Glomerular endothelial cell (primary cell): ENCODE measurements around the gene GSTM3. TPM values are rescaled to one million over a fixed set of nuclear protein-coding genes. Genes with fewer than 3 reads are reported as not detected.
A peak's percentile ranks its signal among the peaks of the same experiment; 100 is the strongest.
"Not testable (repeated sequence)": the region's sequence is repeated elsewhere in the genome, so short reads cannot be mapped to it uniquely, and the experiment has no call there.

Experiments
- DNase-seq: peaks from one replicate; pipeline ENCODE4 v3.0.0-alpha.2; 2011; ENCODE audit warnings: low read depth, low spot score; ENCODE audit errors: extremely low read depth
- total RNA-seq: library from RNA; depleted of rRNA; stranded (reverse); fragments of >200 nt; gene quantifications from 2 replicates; pipeline ENCODE4 v1.2.3, GENCODE V29; 2015

GSTM3 gene
- total RNA-seq, 1 donor from 2014 or later = 25.7 TPM

DNA sequence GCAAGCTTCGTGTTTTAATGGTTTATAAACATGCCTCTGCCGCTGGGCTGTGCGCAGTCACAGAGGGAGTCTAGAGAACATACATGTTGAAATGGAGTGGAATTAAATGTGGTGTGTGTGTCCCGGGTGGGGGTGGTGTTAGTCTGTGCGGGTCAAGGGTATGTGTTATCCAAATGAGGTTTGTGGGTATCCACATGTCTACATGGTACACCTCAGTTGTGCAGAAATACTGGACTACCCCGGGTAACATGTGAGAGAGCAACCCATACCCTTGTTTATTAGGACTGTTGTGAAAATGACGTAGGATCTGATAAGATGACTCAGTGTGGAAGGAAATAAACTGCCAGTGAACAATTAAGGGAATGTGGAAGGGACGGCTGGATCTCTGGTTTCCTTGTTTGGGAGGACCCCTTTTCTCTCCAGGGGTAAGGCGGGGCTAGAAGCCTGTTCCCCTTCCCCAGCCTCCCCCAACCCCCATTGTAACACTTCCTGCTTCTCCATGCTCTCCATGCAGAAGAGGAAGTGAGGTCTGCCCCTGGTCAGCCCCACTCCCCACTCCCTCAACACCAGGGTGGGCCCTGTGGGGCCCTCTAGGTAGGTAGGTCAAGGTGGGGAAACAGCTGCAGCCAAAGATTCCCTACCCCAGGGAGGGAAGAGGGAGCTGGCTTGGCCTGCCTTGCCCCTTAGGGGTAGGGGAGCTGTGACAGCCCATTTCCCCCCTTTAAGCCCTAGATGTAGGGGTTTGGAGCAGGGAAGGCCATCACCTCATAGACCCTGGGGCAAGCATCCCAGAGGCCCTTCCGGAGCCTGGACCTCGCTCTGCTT lies 22.2 kb upstream of the GSTM3 start:
- DNase-seq = peak; percentile 78

DNA sequence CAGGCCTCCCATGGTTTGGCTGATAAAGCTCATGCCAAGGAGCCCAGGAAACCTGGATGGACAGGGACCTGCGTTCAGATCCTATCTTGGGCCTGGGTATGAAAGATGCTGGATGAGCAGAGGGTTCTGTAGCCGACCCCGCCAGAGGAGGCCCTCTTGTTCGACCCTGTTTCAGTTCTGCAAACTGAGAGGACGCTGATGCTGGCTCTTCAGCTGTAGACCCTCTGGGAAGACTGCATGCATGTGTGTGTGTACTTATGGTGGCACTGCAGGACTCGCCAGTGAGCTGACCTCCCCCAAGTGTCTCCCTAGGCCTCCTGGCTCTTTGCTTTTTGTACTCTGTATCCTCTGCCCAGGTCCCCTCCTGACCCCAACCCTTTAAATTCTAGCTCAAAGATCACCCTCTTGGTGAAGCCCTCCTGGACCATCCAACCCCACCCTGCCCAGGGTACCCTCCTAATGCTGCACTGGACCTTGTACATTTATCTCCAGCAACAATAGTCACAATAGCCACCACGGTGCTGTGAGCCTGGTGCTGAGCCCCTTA lies 21.3 kb upstream of the GSTM3 start:
- DNase-seq = no peak

- no peak for DNase-seq
Measured at GRCh38 chr1:109761227-109762038, 20.6 kb upstream of the GSTM3 start.

GRCh38 chr1:109760581-109761226 lies 19.9 kb upstream of the GSTM3 start:
- DNase-seq = no peak

DNA sequence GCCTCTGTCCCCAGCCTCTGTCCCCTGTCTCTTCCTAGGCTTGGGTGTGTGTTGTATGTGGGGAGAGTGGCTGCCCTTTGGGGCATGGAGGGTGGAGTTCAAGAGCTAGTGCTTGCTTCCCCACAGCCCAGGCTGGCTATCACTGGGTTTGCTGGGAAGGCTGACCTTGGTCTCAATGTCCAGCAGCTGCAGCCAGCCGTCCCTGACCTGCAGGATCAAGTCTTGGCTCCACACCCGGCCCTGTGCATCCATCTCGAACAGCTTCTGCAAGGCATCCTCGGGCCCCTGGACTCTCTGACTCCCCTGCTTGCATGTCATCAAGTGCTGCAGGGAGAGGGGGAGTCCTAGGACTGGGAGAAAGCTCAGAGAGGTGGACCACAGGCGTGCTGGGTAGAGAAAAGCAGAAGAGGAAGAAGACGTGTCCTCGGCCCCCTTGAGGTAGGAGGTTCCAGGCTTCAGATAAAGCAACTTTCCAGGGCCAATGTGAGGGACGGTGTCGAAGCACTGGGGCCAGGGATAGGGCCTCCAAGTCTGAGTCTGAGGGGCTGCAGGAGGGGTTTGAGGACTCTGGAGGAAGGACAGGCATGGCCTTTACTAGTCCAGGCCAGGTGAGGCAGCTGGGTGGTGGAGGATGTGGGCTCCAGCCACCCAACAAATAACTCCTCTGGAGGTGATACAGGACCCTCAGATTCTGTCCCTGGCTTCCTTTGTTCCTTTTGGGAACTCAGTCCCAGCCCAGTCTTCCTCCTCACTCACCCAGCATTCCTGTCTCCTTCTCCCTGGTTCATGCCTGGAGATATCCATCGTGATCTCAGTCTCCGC lies 18.9 kb upstream of the GSTM3 start:
- no peak for DNase-seq

DNA sequence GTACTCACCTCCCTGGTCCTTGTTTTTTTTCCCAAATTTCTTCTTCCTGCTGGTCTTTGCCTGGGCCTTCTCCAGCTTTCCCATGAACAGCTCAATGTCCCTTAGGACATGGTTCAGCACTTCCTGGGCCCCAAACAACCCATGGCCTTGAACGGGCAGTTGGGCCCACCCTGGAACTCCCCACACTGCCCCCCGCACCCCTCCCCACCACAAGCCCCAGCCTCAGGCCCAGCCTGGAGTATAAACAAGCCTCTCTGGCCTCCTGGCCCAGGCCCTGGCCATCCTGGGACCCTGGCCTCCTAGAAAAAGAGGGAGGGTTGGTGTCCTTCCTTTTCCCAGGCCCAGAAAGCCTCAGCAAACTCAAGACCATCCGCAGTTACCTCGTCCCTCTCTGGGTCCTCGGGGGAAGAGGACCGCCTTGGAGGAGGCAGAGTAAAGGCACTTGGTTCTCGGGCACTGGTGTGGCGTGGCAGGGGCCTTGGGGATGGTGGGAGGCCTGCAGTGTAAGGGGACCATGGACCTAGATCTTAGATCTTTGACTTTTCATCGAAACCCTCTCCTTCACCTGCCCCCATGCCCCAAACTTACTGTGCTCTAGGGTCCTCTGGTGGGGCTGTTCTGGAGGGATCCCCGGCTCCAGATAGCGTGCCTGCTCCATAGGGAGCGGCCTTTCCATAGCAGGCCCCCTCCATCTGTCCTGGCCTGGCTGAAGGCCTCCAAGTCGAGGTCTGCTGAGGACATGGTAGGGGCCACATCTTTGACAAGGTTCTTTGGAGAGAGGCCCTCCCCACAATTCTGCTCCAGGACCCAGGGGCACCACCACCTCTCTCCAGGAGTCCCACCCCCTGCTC lies 17.3 kb upstream of the GSTM3 start:
- no peak for DNase-seq

- DNase-seq = no peak
Measured at GRCh38 chr1:109756848-109757521, 16.1 kb upstream of the GSTM3 start.

DNA sequence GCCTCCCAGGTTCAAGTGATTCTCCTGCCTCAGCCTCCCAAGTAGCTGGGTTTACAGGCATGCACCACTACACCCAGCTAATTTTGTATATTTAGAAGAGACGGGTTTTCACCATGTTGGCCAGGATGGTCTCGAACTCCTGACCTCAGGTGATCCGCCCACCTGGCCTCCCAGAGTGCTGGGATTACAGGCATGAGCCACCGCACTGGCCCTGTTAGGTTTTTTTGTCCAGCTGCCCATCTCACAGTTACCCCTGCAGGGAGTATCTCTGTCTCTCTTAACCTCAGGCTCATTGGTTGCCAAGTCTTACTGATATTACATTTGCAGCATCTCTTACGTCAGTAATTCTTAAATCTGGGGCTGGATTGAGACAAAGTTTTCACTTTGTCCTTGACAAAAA lies 15.5 kb upstream of the GSTM3 start:
- not testable (repeated sequence) for DNase-seq

DNA sequence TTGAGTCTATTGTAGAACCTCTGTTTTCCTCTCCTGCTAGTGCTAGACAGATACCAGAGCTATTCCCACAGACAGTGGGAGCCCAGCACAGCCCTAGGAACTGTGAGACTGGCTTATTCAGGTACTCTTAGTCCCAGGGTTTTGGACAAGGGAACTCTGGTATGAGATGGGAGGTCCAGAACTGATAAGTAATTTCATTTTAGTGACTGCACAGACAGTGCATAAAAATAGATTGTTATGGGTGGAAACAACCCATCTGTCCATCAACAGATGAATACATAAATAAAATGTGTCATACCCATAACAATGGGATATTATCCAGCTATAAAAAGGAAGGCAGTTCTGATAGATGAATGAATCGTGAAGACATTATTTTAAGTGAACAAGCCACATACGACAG lies 13.9 kb upstream of the GSTM3 start:
- no peak for DNase-seq

GRCh38 chr1:109751531-109752260 lies 10.9 kb upstream of the GSTM3 start:
- DNase-seq = no peak

DNA sequence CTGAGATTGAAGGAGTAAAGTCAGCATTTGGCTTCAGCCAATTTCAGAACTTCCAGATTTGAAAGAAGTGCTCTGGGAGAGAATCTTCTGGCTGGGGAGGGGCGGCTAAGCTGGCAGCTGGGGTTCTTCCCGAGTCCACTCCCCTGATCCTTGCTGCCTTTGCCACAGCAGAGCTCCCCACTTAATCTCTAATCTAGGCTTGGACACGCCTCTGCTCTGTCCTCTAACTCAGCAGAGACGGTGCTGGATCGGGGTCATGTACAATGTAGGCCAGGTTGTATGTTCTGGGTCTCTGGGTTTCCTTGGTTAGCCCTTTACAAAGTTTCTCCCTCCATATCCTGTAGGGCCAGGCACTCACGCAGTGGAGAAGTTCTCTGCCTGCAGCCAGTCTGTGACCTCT lies 10.1 kb upstream of the GSTM3 start:
- DNase-seq = no peak

DNA sequence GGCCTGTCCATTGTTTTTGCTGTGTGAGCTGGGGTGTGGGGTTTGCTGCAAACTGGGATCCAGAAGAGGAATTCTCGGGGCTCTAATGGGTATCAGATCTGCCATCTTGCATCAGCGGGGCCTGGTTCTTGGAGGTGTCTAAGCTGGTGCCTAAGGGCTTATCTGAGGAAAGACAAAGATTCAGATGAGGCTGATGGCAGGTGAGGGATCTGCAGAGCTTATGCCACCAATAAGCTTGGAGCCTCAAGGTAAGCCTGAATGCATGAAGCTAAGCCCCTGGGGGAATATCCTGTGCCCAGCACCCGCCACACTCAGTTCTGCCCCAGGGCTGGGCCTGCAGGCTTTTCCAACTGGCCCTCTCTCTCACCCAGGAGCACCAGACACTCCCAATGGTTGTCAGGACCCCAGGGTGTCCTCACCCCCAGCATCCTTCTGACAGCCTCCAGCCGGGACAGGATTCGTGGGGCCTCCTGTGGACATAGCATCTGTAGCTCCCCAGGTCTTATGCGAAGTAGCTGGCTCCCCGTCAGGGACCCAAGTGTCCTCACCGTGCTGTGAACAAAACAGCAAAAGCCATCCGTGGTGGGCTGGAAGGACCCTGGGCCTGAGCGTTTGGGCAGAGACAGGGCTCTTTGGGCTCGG lies 9.5 kb upstream of the GSTM3 start:
- DNase-seq = no peak

DNA sequence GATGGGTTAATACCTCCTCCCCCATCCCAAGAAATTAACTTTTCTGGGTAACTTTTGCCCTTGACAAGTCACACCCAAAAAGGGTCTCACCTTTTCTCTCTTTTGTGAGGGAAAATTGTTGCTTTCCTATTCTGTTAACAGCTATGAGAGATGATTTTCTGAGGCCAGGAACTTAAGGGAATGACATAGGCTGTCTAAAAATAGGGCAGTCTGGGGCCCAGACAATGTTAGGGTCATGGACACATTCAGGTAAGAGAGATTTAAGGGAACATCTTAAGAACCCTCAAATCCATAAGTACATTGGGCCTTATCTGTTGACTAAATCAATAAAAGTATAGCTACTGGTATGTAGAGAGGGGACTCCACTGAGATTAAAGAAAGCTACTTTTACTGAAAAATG lies 8.4 kb upstream of the GSTM3 start:
- DNase-seq = no peak

DNA sequence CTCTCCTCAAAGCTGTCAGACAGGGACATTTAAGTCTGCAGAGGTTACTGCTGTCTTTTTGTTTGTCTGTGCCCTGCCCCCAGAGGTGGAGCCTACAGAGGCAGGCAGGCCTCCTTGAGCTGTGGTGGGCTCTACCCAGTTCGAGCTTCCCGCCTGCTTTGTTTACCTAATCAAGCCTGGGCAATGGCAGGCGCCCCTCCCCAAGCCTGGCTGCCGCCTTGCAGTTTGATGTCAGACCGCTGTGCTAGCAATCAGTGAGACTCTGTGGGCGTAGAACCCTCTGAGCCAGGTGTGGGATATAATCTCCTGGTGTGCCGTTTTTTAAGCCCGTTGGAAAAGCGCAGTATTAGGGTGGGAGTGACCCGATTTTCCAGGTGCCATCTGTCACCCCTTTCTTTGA lies 7.5 kb upstream of the GSTM3 start:
- not testable (repeated sequence) for DNase-seq

GRCh38 chr1:109739738-109740614 lies 862 bp downstream of the GSTM3 start:
- no peak for DNase-seq

DNA sequence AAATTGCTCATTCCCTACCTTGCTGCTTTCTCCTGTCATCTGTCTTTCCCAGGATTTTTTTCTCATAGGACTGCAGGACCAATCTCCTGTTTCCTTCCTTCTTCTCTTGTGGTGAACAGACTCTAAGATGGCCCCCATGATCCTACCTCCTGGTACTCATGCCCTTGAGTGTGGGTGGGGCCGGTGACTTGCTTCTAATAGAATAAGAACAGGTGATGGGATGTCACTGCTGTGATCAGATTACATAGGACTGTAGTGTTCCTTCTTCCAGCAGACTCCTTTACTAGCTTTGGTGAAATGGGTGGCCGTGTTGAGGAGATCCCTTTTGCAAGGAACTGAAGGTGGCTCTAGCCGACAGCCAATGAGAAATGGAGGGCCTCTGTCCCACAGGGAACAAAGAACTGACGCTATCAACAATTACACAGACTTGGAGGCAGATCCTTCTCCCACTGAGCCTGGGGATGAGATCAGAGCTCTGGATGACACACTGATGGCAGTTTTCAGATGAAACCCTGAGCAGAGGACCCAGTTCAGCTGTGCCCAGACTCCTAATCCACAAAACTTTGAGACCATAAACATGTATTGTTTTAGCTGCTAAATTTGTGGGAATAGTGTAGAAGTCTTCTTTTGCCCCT lies 7.5 kb downstream of the GSTM3 start:
- no peak for DNase-seq
